A204.1 (cell line): ENCODE data around the gene EVA1A.
"Not testable (repeated sequence)": the region's sequence is repeated elsewhere in the genome, so short reads cannot be mapped to it uniquely, and the experiment has no call there.

ENCODE experiments used
- FAIRE-seq: peaks from 2 replicates; lab custom pipeline; 2012; peaks lifted over from hg19 to GRCh38; lab: Jason Lieb, UNC

Gene EVA1A

GRCh38 chr2:75516378-75517360 lies 44.1 kb downstream of the EVA1A start:
- no peak for FAIRE-seq

- FAIRE-seq = no peak
Measured at GRCh38 chr2:75515584-75516368, 45.0 kb downstream of the EVA1A start.

GRCh38 chr2:75513616-75514170 lies 47.0 kb downstream of the EVA1A start:
- no peak for FAIRE-seq

- no peak for FAIRE-seq
Measured at GRCh38 chr2:75512455-75513212, 48.1 kb downstream of the EVA1A start.

- FAIRE-seq = no peak
Measured at GRCh38 chr2:75506101-75506697, 54.5 kb downstream of the EVA1A start.

GRCh38 chr2:75505012-75505411 lies 55.7 kb downstream of the EVA1A start:
- no peak for FAIRE-seq

GRCh38 chr2:75503048-75503607 lies 57.6 kb downstream of the EVA1A start:
- FAIRE-seq = no peak

GRCh38 chr2:75500633-75501032 lies 60.1 kb downstream of the EVA1A start:
- no peak for FAIRE-seq

- FAIRE-seq = no peak
Measured at GRCh38 chr2:75499534-75499933, 61.2 kb downstream of the EVA1A start.

- no peak for FAIRE-seq
Measured at GRCh38 chr2:75498907-75499306, 61.8 kb downstream of the EVA1A start.

- FAIRE-seq = no peak
Measured at GRCh38 chr2:75497256-75497655, 63.5 kb downstream of the EVA1A start.

GRCh38 chr2:75495862-75496261 lies 64.9 kb downstream of the EVA1A start:
- FAIRE-seq = no peak

- FAIRE-seq = no peak
Measured at GRCh38 chr2:75494137-75494769, 66.5 kb downstream of the EVA1A start.

- no peak for FAIRE-seq
Measured at GRCh38 chr2:75493230-75493629, 67.5 kb downstream of the EVA1A start.

GRCh38 chr2:75491129-75491753 lies 69.5 kb downstream of the EVA1A start:
- FAIRE-seq = no peak

- no peak for FAIRE-seq
Measured at GRCh38 chr2:75489721-75490120, 71.0 kb downstream of the EVA1A start.

GRCh38 chr2:75488157-75488556 lies 72.6 kb downstream of the EVA1A start:
- FAIRE-seq = no peak

- not testable (repeated sequence) for FAIRE-seq
Measured at GRCh38 chr2:75486735-75487134, 74.0 kb downstream of the EVA1A start.

- no peak for FAIRE-seq
Measured at GRCh38 chr2:75484840-75485239, 75.9 kb downstream of the EVA1A start.

GRCh38 chr2:75483878-75484277 lies 76.9 kb downstream of the EVA1A start:
- no peak for FAIRE-seq
